Calu3 (cell line): ENCODE measurements around the gene DENND4C. TPM values are rescaled to one million over a fixed set of nuclear protein-coding genes. Genes with fewer than 3 reads are reported as not detected.
"Not testable (repeated sequence)": the region's sequence is repeated elsewhere in the genome, so short reads cannot be mapped to it uniquely, and the experiment has no call there.

Experiments used
- BruUV-seq: library from RNA; stranded (reverse); fragments of 400-500 nt; replicated peaks from 2 replicates; lab custom pipeline; 2021; lab: Mats Ljungman, UMichigan
- CTCF ChIA-PET: fragments of 300-600 bp; sonication (Branson Sonifier 250); formaldehyde crosslinking; loops from one replicate; lab custom pipeline; 2022; ENCODE audit warnings: antibody characterized with exemption; lab: Charles Lee
- DNase-seq: peaks from one replicate; pipeline ENCODE4 v3.0.0; 2022
- H3K27ac Mint-ChIP-seq: one replicate; pipeline ENCODE4 v1.8.0; 2022; ENCODE audit warnings: mixed read lengths; ENCODE audit not compliant: unreplicated experiment
- H3K27me3 Mint-ChIP-seq: one replicate; pipeline ENCODE4 v1.8.0; 2022; ENCODE audit warnings: mixed read lengths; ENCODE audit not compliant: unreplicated experiment
- H3K36me3 Mint-ChIP-seq: one replicate; pipeline ENCODE4 v1.8.0; 2022; ENCODE audit warnings: mild to moderate bottlenecking, moderate library complexity, mixed read lengths; ENCODE audit not compliant: insufficient read depth, unreplicated experiment
- H3K4me1 Mint-ChIP-seq: one replicate; pipeline ENCODE4 v1.8.0; 2022; ENCODE audit warnings: mild to moderate bottlenecking, low read depth, mixed read lengths; ENCODE audit not compliant: unreplicated experiment
- H3K4me3 Mint-ChIP-seq: one replicate; pipeline ENCODE4 v1.8.0; 2022; ENCODE audit warnings: mild to moderate bottlenecking, low read depth, moderate library complexity, mixed read lengths; ENCODE audit not compliant: unreplicated experiment
- H3K9me3 Mint-ChIP-seq: one replicate; pipeline ENCODE4 v1.8.0; 2022; ENCODE audit warnings: low read depth, mixed read lengths; ENCODE audit not compliant: unreplicated experiment
- CTCF ChIP-seq: fragments of 200-600 bp; IDR thresholded peaks from one replicate; pipeline ENCODE4 v1.8.0; 2022; ENCODE audit warnings: antibody characterized with exemption; ENCODE audit not compliant: unreplicated experiment
- intact Hi-C: fragments of 100-400 bp; cut with micrococcal nuclease; formaldehyde crosslinking; loops from one replicate; pipeline ENCODE4 v1.10.0; 2022; ENCODE audit not compliant: unreplicated experiment
- total RNA-seq: library from RNA; stranded (reverse); gene quantifications from 2 replicates; pipeline ENCODE4 v1.2.3, GENCODE V29; 2022

Gene DENND4C
- total RNA-seq, 1 experiment from 2014 or later, result 28.5 TPM

- intact Hi-C loops, result no loop called here
- CTCF ChIA-PET, result no interaction called here
Observed at GRCh38 chr9:19193029-19193324, 37.5 kb upstream of the DENND4C start.

GRCh38 chr9:19193358-19193973 is 37.0 kb upstream of the DENND4C start:
- H3K36me3 Mint-ChIP-seq, CTCF ChIA-PET, BruUV-seq, H3K27ac Mint-ChIP-seq, DNase-seq, H3K27me3 Mint-ChIP-seq, H3K4me1 Mint-ChIP-seq, H3K9me3 Mint-ChIP-seq, intact Hi-C loops, H3K4me3 Mint-ChIP-seq: not testable (repeated sequence)

More at GRCh38 chr9:19193029-19193324, 37.5 kb upstream of the DENND4C start:
- no peak for DNase-seq
- H3K27me3 Mint-ChIP-seq, result no peaks in the 10 kb centered on the region
- no peak overlapping the region for H3K4me3 Mint-ChIP-seq
- H3K9me3 Mint-ChIP-seq, result no peaks in the 10 kb centered on the region
- H3K36me3 Mint-ChIP-seq, result no peaks in the 10 kb centered on the region
- peaks cover 9% of the 10 kb centered on the region for H3K4me1 Mint-ChIP-seq
- H3K27ac Mint-ChIP-seq, result no peak overlapping the region
- no peak for TF ChIP-seq CTCF
- BruUV-seq, result no TSS peak

- H3K4me3 Mint-ChIP-seq, result no peak overlapping the region
- H3K4me1 Mint-ChIP-seq, result peaks cover 8% of the 10 kb centered on the region
- H3K27ac Mint-ChIP-seq, result no peak overlapping the region
- intact Hi-C loops, result no loop called here
- H3K9me3 Mint-ChIP-seq, result no peaks in the 10 kb centered on the region
- CTCF ChIA-PET, result no interaction called here
- no peaks in the 10 kb centered on the region for H3K27me3 Mint-ChIP-seq
- TF ChIP-seq CTCF, result no peak
- BruUV-seq, result no TSS peak
- no peaks in the 10 kb centered on the region for H3K36me3 Mint-ChIP-seq
- no peak for DNase-seq
Observed at GRCh38 chr9:19198406-19198805, 32.1 kb upstream of the DENND4C start.

GRCh38 chr9:19199012-19199411 is 31.5 kb upstream of the DENND4C start:
- H3K4me1 Mint-ChIP-seq, result peaks cover 8% of the 10 kb centered on the region
- intact Hi-C loops, result no loop called here

More at GRCh38 chr9:19199012-19199411, 31.5 kb upstream of the DENND4C start:
- Mint-ChIP-seq H3K27ac (no peak overlapping the region), H3K27me3 (no peaks in the 10 kb centered on the region), H3K9me3 (no peaks in the 10 kb centered on the region), H3K36me3 (no peaks in the 10 kb centered on the region), H3K4me3 (no peak overlapping the region)
- TF ChIP-seq CTCF, result no peak
- no TSS peak for BruUV-seq
- CTCF ChIA-PET, result no interaction called here
- no peak for DNase-seq
